Stimulated activated CD4-positive, alpha-beta T cell treated with anti-CD3 and anti-CD28 coated beads, Interleukin-4, amount 100 ng/mL, for 1 hour (primary cell): ENCODE results near the gene COPB1.
"Not testable (repeated sequence)": the region's sequence is repeated elsewhere in the genome, so short reads cannot be mapped to it uniquely, and the experiment has no call there.

Source experiments
- DNase-seq: peaks from one replicate; pipeline ENCODE4 v3.0.0-alpha.2; 2020

COPB1 gene, protein sequence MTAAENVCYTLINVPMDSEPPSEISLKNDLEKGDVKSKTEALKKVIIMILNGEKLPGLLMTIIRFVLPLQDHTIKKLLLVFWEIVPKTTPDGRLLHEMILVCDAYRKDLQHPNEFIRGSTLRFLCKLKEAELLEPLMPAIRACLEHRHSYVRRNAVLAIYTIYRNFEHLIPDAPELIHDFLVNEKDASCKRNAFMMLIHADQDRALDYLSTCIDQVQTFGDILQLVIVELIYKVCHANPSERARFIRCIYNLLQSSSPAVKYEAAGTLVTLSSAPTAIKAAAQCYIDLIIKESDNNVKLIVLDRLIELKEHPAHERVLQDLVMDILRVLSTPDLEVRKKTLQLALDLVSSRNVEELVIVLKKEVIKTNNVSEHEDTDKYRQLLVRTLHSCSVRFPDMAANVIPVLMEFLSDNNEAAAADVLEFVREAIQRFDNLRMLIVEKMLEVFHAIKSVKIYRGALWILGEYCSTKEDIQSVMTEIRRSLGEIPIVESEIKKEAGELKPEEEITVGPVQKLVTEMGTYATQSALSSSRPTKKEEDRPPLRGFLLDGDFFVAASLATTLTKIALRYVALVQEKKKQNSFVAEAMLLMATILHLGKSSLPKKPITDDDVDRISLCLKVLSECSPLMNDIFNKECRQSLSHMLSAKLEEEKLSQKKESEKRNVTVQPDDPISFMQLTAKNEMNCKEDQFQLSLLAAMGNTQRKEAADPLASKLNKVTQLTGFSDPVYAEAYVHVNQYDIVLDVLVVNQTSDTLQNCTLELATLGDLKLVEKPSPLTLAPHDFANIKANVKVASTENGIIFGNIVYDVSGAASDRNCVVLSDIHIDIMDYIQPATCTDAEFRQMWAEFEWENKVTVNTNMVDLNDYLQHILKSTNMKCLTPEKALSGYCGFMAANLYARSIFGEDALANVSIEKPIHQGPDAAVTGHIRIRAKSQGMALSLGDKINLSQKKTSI

DNA sequence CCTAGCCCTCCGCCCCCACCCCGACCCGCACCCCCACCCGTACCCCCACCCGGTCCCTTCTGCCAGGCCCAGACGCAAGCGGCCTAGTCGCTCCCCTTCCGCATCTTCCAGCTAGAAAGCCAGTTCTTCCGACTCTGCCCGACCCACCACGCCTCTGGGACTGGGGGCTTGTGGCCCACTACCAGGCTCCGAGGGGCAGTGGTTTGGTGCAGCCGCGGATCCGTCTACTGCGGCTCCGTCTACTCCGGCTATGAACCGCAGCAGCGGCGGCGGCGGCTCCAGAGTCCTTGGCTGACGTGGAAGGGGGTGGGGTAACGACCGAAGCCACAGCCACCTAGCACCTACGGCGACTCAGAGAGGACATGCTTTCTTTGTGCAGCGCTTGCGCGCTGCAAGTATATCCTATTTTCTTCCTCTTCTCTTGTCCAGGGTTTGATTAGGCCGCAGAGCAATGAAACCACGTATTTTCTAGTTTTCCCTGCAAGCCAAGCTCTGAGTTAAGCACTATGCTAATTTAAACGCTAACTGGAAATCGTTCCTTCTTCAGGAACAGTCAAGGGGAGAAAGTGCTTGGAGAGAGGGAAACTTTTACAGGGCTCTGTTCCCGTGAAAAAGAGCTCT is at the start of gene COPB1:
Gene COPB1, minus strand, starts transcription at position 252 of the 621 bp plus-strand sequence. CDS start 883 bp downstream, outside the sequence.
- DNase-seq, result peak; percentile 89

DNA sequence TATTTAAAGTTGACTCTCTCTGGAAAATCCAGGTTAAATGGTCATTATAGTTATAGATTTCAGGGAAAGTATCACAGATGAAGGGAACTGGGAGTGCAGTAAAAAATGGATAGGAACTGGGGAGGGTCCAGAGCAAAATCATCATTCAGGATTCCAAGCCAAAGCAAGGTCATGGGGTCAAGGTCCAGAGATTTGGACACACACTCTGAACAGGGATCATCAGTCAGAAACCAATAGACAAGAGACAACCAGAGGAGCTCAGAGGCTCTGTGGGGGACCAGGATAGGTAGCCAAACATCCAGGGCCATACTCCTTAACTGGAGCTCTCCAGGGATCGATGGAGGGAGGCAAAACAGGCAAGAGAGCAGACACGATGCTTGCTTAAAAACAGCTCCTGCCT is 47.8 kb upstream of the COPB1 start:
- no peak for DNase-seq

DNA sequence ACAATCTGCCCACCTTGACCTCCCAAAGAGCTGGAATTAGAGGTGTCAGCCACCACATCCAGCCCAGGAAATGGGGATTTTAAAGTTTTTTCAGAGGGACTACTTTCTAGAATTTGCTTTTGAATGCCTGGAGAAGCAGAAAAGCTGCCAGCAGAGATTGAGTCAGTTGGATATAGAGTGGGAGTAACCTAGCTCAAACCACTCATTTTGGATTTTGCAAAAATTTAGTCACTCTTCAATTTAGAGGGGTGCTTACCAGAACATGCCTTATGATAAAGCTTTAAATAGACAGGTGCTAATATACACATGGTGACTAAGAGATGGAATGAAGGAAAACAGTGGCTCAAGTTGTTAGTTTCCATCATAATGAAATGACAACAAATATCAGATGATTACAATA is 47.1 kb upstream of the COPB1 start:
- no peak for DNase-seq

DNA sequence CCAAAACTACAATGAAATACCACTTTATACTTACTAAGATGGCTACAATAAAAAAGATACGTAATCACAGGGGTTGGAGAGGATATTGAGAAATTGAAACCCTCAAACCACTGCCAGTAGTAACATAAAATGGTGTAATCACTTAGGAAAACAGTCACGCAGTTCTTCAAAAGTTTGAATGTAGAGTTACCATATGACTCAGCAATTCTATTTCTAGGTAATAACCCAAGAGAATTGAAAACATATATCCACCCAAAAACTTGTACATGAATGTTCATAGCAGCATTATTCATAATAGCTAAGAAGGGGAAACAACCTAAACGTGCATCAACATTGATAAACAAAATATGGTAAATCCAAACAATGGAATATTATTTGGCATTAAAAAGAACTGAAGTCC is 45.0 kb upstream of the COPB1 start:
- no peak for DNase-seq

DNA sequence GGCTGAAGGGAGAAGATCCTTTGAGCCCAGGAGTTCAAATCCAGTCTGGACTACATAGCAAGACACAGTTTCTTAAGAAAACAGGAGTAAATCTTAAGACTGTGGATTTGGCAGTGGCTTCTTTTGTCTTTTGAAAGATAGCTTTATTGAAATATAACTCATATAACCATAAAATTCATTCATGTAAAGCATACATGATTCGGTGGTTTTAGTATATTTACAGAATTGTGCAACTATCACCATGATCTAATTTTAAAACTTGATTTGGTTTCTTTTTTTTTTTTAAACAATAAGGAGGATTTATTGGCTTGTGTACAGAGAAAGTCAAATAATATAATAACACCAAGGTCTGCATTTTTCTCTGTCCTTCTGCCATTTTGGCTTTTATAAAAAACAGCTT is 43.6 kb upstream of the COPB1 start:
- DNase-seq, result no peak

DNA sequence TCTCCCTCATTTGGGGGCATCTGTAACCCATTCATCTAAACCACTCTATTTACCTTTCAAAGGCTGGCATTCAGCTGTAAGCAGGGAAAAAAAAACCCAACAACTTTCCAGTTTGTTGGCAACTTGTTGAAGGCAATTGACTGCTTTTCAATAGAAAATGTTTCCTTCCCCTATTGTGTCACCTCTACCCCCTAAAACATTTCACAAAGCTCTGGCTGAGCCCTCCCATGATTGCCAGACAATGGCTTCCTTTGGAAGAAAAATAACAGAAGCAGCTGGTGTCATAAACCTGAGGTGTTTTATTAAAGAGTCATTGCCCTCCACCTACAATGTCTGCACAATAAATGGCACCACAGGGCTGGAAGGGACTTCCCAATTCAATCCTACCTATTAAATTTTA is 42.7 kb upstream of the COPB1 start:
- DNase-seq, result no peak

DNA sequence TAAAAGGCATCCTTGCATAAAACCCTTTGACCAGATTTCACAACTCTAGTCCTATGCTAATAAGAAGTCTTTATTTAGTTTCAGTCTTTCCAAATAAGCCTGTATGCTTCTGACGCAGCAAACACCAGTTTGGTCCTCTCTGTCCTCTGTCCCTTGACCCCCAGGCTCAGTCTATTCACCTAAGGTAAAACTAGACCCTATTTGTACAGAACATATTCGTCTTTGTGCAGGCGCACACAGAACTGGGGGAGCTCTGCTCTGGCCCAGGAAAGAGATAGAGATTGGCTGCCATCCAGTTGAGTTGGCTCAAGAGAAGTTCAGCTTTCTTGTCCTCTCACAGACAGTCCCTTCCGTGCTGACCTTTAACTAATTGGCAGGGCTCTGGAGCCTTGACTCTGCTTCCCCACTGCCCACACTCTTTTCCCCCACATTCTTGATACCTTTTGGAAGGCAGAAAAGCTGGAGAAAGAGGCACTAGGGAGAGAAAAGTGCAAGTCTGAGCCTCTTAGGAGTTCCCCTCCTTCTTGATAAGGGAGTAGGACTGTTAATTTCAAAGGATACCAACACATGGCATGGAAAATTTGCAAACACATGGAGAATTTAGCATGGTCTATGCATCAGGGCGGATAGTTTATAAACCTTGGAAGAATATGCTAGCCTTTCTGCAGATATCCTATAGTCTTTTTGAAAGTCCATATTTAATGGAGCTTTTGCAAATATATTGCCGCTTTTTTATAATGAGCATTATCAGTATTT is 41.8 kb upstream of the COPB1 start:
- DNase-seq, result no peak

DNA sequence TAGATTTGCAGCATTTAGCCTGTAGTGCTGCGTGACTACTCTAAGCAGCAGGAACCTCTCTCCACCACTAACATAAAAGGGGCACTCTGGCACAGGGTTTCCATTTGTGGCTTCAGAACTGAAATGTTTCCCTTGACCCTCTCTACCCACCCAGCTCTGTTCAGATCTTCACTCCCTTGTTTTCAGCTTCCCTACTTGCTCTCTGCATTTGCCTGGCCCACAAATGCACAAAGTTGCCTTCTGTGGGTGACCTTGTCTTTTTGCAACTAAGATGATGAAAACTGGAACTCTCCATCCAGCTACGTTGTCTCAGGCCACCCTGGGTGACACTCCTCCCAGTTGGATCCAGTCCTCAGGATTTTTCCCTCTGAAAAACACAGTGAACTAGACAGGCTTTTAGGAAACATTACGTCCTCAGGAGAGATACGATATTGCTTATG is 40.4 kb upstream of the COPB1 start:
- DNase-seq, result no peak

DNA sequence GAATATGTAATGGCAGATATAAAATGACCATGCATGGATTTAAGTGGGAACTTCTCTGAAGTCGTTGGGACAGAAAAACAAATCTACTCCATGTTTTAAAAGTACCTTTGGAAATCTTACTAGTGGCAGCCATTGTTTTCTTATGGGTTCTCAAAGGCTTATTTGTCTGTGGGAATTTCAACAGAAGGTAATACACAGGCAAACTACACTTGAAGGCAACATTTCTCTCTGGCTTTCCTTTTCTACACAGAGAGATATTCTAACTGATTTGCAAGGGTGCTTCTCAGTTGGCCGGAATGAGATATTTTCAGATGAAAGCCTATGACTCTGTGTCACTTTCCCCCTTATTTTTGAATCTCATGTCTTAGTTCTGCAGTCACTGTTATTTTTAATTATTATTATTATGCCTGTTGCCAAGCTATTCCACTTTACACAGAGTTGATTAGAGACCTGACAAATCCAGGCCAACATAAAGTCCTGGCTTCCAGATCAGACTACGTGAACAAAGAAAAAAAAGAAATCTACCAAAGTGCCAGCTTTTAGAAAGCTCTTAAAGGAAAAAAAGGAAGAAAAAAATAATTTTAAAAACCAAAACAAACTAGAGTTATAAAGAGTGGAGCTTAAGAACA is 39.4 kb upstream of the COPB1 start:
- no peak for DNase-seq

DNA sequence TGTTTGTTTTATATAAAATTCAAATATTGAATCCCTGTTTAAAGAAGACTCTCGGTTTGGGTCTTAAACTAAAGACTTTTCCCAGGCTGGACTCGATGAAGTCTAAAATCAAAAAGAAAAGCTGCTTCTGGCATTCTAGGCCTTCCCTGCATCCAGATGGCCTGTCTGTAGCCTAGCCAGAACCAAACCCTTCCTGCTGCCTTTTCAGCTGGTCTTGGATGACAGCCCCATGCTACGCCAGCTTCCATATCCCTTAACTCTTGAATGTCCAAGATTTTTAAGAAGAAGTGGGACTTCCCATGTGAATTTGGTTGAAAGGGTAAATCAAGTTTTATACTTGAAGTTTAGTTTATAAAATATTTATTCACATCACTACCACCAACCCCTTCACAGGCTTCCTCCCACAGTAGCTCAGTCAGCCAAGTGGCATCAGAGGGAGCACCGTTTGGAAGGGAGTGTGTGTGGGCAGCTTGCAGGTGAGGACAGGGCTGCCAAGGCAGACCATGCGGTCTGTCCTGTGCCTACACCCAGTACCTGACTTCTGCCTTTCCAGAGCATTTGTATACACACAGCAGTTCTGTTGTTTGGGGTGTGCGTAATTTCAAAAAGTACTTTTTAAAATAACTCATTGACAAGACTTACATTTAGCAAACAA is 38.8 kb upstream of the COPB1 start:
- no peak for DNase-seq

DNA sequence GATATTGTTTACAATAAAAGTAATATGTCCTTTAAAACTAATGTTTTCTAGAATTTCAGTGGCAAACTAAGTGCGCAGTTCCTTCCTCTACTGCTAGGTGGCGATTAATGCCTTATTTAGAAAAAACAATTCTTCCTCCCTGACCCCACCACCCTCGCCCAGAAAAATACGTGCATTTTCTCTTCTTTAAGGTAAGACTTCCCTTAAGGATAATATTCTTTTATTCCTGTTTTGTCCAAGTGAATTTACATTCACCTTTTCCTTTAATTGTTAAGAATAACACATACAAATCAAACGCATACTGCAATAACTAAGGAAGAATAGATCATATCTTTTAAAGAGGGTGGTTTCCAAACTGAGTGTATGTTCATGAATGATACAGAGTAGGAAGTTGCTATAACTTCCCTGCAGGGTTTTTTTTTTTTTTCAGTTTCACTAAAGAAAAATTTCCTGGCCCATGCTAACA is 37.6 kb upstream of the COPB1 start:
- DNase-seq, result peak; percentile 28

DNA sequence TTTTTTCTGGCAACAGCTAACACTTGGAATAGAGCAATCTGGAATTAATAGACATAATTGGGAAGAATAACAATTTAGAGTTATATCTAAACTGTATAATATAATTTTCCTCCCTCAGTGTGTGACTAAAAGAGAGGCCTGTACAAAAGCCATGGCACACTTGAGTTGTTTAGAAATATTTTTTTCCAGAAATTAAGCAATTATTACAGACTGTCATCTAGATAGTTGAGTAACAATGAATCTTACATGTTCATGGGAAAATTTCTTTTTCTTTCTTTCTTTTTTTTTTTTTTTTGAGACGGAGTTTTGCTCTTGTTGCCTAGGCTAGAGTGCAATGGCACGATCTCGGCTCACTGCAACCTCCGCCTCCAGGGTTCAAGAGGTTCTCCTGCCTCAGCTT is 35.6 kb upstream of the COPB1 start:
- DNase-seq, result not testable (repeated sequence)

DNA sequence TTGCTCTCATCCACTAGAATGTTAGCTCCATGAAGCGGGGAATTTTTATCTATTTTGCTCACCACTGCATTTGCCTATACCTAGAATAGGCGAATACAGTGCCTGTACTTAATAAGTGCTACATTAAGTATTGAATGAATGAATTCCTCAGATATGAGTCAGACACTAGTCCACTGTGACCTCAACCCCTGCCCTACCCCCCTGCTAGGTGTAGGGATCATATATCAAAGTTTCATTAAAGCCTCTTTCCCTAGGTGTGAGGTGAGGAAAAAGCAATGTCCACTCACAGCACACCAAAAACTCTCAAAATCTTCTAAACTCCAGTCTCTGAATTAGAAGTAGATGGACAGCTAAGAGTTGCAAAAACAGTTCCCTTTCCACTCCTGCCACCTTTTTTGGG is 30.3 kb upstream of the COPB1 start:
- no peak for DNase-seq

DNA sequence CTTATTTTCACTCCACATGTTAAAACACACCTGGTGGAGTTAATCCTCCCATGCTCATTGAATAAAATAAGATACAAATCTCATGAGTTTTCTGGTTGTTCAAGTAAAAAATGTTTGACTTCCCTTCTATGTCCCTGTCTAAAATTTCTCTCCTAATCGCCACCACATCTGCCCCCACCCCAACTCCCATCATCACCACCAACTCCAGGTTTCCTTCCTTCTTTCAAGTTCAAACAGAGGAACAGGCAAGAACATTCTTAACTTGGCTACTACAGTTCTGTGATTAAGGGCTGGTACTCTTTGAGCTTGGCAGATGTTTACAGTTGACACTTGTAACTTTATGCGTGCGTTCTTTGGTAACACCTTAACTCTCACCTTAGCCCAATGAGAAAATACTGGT is 29.7 kb upstream of the COPB1 start:
- DNase-seq, result no peak

DNA sequence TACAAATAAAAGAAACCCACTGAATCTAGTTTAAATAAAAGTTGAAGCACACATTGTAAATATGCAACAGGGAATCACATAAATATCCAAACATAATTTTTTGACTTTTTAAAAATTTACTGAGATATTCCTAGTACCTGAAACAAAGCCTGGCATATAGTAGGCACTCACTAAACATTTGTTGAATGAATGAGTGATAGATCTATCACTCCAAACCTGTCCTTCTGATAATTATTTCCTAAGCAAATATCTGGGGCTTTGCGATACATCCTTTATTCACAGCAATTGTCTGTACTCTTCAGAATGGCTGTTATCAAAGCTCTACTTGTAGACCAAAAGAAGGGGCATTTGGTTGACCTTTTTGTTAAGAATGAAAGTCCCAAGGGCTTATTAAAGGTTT is 23.2 kb upstream of the COPB1 start:
- no peak for DNase-seq

DNA sequence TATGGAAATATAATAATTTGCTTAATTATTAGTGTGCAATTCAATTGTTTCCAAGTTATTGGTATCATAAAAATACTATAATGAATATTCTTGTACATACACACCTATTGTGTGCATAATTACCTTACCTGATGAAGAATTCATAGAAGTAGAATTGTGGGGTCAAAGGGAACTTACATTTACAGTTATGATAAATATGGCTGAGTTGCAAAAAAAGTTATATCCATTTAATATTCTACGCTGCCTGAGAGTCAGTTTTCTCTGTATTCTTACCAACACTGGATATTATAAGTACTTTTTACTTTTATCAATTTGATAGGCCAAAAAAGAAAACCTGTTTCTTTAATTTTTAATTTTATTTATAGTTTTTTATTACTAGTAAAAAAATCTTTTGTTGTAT is 22.6 kb upstream of the COPB1 start:
- no peak for DNase-seq

DNA sequence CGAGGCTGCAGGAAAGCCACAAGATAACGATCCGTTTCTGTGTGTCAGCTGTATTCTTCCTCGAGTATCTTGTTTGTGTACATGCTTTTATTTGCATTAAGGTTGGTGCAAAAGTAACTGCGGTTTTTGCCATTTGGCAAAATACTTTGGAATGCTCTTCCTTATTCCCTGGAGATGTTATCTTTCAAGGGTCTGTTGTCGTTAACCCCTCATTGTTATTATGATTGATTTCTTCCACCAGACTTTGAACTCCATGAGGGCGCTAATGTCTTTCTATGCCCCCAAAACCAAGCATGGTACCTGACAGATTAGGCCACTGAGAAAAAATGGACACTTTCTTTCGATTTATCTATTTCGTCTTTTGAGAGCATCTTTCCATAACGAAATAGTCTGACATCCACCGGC is 21.1 kb upstream of the COPB1 start:
- no peak for DNase-seq

DNA sequence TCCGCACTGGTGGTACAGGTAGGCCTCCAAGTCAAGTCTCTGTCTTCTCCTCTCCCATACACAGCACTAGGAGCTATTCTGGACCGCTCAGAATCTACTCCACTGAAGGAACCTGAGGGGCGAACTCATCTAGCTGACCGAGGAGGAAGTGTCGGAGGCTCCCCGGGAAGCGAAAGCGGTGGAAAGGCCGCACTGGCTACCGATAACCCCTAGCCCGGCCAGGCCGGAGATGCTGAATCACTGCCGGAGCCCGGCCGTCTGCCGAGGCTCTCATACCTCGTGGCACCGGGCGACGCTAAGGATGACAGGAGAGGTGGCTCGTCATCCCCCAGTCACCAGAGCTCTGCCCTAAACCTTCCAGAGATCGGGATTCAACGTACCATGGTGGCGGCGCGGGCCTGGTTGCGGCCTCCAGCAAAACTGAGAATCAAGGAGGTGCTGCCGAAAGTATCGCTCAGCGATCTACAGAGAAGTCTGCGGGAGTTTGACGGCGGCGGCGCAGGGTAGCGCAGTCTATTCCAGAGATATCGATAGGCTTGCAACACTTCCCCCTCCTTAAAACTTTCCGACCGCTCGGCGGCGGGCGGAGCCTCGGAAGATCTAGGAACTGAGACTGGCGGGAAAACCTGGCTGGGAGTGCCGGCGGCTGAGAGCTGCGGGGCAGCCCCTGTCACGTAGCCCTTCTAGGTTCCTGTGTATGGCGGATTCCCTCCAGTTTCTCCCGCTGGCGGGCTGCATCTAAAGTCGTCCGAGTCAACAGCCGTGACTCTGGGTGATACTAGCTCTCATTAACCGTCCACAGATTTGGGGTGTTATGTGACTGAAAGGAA is 20.5 kb upstream of the COPB1 start, which contains the start of gene PSMA1:
Gene PSMA1, minus strand, starts transcription at position 470 of the 830 bp plus-strand sequence. Its CDS starts 87 bp downstream, at position 383.
- peak; percentile 92 for DNase-seq

DNA sequence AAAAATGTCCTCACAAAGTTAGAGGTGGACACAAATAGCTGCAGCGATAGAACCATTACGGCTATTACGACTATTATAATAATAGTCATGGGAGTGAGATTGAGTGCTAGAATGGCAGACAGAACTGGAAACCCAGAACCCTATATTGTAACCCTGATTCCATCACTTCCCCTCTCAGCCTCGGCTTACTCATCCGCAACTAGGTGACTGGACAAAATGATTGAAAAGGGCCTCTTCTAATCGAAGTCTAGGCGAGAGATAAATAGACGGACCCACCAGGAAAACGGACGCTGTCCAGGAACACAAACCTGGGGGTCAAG is 19.9 kb upstream of the COPB1 start:
- no peak for DNase-seq

DNA sequence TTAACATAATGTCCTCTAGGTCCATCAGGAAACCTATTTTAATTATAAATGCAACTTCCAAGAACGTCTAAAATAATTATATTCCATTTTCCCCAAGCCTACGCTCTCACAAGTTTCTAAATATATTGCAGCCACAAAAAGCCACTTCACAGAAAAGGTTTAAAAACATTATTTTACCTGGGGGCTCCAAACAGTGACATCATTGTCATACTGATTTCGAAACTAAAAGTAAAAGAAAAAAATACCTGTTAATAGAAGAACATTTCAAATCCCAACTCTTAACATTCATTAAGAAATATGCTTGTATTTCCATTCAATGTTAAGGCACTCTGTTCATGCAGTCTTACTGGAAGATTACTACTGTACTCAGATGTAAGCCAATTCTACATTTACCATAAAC is 19.2 kb upstream of the COPB1 start:
- no peak for DNase-seq

DNA sequence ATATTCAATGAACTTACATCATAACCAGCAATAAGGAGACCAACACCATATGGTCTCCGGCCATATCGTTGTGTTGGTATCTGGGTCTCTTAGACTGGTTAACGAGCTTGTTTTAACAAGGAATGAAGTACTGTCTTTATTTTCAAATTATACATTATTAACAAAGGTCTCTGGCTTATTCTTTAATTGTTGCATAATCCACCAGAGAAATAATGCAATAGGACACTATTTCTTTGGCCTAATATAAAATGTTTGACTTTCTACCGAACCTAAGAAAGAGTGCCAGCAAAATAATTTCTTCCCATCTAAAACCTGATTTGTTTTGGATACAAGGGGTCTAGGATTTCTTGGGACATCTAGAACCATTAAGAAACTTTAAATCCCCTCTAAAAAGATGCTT is 14.2 kb upstream of the COPB1 start:
- no peak for DNase-seq
